HK-2 (cell line): Measurements from ENCODE around the gene QSOX1.
A peak's percentile ranks its signal among the peaks of the same experiment; 100 is the strongest.

Experiments used
- DNase-seq: peaks from one replicate; pipeline ENCODE4 v3.0.0-alpha.2; 2018; ENCODE audit not compliant: unreplicated experiment

QSOX1 gene

GRCh38 chr1:180250883-180251509 is 96.3 kb downstream of the QSOX1 start:
- no peak for DNase-seq

GRCh38 chr1:180251526-180252305 is 97.0 kb downstream of the QSOX1 start:
- DNase-seq = no peak

- peak; percentile 84 for DNase-seq
Observed at GRCh38 chr1:180252638-180253536, 98.2 kb downstream of the QSOX1 start.
